Hepatocyte (in vitro differentiated cells): Measurements from ENCODE around the gene RPL7L1. TPM values are rescaled to one million over a fixed set of nuclear protein-coding genes. Genes with fewer than 3 reads are reported as not detected.
A peak's percentile ranks its signal among the peaks of the same experiment; 100 is the strongest.

ENCODE experiments used
- DNase-seq: peaks from one replicate; pipeline ENCODE4 v3.0.0-alpha.2; 2016; ENCODE audit warnings: low spot score
- H2AFZ ChIP-seq: fragments of 200-600 bp; sonication (generic); 2 replicates; pipeline ENCODE4 v1.6.0; 2016; ENCODE audit warnings: antibody characterized with exemption, mild to moderate bottlenecking
- H3K27ac ChIP-seq: fragments of 200-600 bp; sonication (generic); 2 replicates; pipeline ENCODE4 v1.5.1; 2016; ENCODE audit warnings: mild to moderate bottlenecking
- H3K27me3 ChIP-seq: fragments of 200-600 bp; sonication (generic); 2 replicates; pipeline ENCODE4 v1.6.1; 2016
- H3K36me3 ChIP-seq: fragments of 200-600 bp; sonication (generic); replicated peaks from 2 replicates; pipeline ENCODE4 v1.5.1; 2016; ENCODE audit warnings: low read depth; ENCODE audit not compliant: insufficient read depth
- H3K4me1 ChIP-seq: fragments of 200-600 bp; sonication (generic); 2 replicates; pipeline ENCODE4 v1.5.1; 2016; ENCODE audit warnings: mild to moderate bottlenecking, moderate library complexity; ENCODE audit not compliant: insufficient read depth
- H3K4me2 ChIP-seq: fragments of 200-600 bp; sonication (generic); 2 replicates; pipeline ENCODE4 v1.6.0; 2016
- H3K4me3 ChIP-seq: fragments of 200-600 bp; sonication (generic); 2 replicates; pipeline ENCODE4 v1.5.1; 2016; ENCODE audit warnings: mild to moderate bottlenecking
- H3K79me2 ChIP-seq: fragments of 200-600 bp; sonication (generic); 2 replicates; pipeline ENCODE4 v1.6.0; 2017; ENCODE audit warnings: mild to moderate bottlenecking
- H3K9me2 ChIP-seq: fragments of 200-600 bp; sonication (generic); replicated peaks from 2 replicates; pipeline ENCODE4 v1.6.0; 2017; ENCODE audit warnings: mild to moderate bottlenecking; ENCODE audit not compliant: insufficient read depth
- H3K9me3 ChIP-seq: fragments of 200-600 bp; sonication (generic); 2 replicates; pipeline ENCODE4 v1.5.1; 2016; ENCODE audit warnings: low read depth, mild to moderate bottlenecking
- H4K20me1 ChIP-seq: fragments of 200-600 bp; sonication (generic); 2 replicates; pipeline ENCODE4 v1.6.0; 2016; ENCODE audit warnings: mild to moderate bottlenecking; ENCODE audit not compliant: insufficient read depth, poor library complexity, severe bottlenecking
- CTCF ChIP-seq: fragments of 200-600 bp; sonication (generic); IDR thresholded peaks from 2 replicates; pipeline ENCODE4 v1.5.1; 2016; ENCODE audit warnings: antibody characterized with exemption, mild to moderate bottlenecking; ENCODE audit not compliant: poor library complexity
- EZH2 ChIP-seq: fragments of 200-600 bp; sonication (generic); IDR thresholded peaks from 2 replicates; pipeline ENCODE4 v1.6.1; 2016; ENCODE audit warnings: antibody characterized with exemption, mild to moderate bottlenecking, borderline replicate concordance
- EZH2phosphoT487 ChIP-seq: fragments of 200-600 bp; sonication (generic); IDR thresholded peaks from one replicate; pipeline ENCODE4 v1.6.1; 2018; ENCODE audit warnings: antibody characterized with exemption, mild to moderate bottlenecking, low read depth, moderate library complexity; ENCODE audit not compliant: unreplicated experiment, severe bottlenecking
- WGBS: methylation state at CpG from one replicate; pipeline ENCODE4 v1.1.6; 2016; ENCODE audit warnings: low lambda C conversion rate; ENCODE audit errors: missing lambda C conversion rate; 5-methylcytosine and 5-hydroxymethylcytosine counted together
- polyA plus RNA-seq: library from polyadenylated mRNA; unstranded; fragments of >200 nt; fragmentation: Nextera tagmentation; extraction: Ambion mirVana; gene quantifications from 2 replicates; pipeline ENCODE4 v1.2.1, GENCODE V29; 2016
- total RNA-seq: library from RNA; depleted of rRNA; stranded (reverse); fragments of >200 nt; gene quantifications from 2 replicates; pipeline ENCODE4 v1.2.3, GENCODE V29; 2014

RPL7L1 gene
- total and polyA plus RNA-seq, 2 experiments from 2014 or later: 63.0 to 111 TPM

DNA sequence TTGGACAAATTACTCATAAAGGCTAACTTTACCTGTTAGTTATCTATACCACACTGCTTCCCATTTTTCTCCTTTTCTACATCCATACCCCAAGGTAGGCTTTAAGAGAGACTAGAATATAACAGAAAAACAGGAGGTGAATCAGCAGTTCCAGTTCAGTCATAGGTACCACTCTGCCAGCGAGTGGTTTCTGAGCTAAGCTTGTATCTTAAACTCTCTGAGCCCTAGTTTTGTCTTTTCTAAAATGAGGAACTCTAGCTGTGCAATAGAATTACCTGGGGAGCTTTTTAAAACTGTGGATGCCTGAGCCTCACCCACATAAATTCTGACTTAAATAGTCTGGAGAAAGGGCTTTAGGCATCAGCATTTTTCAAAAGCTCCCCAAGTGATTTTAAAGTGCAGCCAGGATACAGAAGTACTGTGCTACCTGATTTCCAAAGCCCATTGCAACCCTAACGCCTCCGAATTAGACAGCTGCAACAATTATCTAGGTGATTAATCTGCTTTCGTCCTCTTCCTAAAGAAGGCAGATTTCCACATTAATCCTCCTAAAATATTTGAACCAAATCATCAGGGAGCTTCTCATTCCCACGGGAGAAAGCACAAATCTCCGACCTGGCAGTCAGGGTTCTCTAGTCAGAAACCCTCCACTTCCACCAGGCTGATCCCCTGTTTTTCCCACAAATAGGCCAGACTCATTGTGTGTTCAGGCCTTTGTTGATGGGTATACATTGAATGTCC lies 37.4 kb upstream of the RPL7L1 start:
- Histone ChIP-seq H3K4me3 (no peak overlapping the region), H3K4me1 (no peaks in the 10 kb centered on the region), H4K20me1 (no peaks in the 10 kb centered on the region), H3K9me2 (no peaks in the 10 kb centered on the region), H3K27me3 (no peaks in the 10 kb centered on the region), H3K4me2 (no peak overlapping the region), H3K9me3 (no peaks in the 10 kb centered on the region), H3K79me2 (no peaks in the 10 kb centered on the region), H3K27ac (no peak overlapping the region), H2AFZ (no peak overlapping the region), H3K36me3 (no peaks in the 10 kb centered on the region)
- no peak for DNase-seq
- TF ChIP-seq CTCF (no peak), EZH2phosphoT487 (no peak), EZH2 (no peak)
- 78% methylated on average over 6 of the region's 6 CpGs for WGBS

GRCh38 chr6:42845327-42845694 lies 34.1 kb upstream of the RPL7L1 start:
- Histone ChIP-seq H3K9me3 (no peaks in the 10 kb centered on the region), H3K9me2 (no peaks in the 10 kb centered on the region), H4K20me1 (no peaks in the 10 kb centered on the region), H3K4me2 (no peak overlapping the region), H2AFZ (no peak overlapping the region), H3K4me1 (no peaks in the 10 kb centered on the region), H3K27ac (peak overlapping the region; percentile 83), H3K27me3 (no peaks in the 10 kb centered on the region), H3K79me2 (no peaks in the 10 kb centered on the region), H3K4me3 (no peak overlapping the region), H3K36me3 (no peaks in the 10 kb centered on the region)
- TF ChIP-seq EZH2phosphoT487 (no peak), EZH2 (no peak), CTCF (no peak)
- WGBS: 66% methylated on average over 6 of the region's 6 CpGs
- DNase-seq: peak; percentile 67

GRCh38 chr6:42846505-42846904 lies 32.9 kb upstream of the RPL7L1 start:
- H3K27ac ChIP-seq: no peak overlapping the region
- no peak for DNase-seq
- H3K4me1 ChIP-seq: no peaks in the 10 kb centered on the region
- no peak overlapping the region for H2AFZ ChIP-seq
- no peaks in the 10 kb centered on the region for H3K9me2 ChIP-seq
- no peak overlapping the region for H3K4me2 ChIP-seq
- no peaks in the 10 kb centered on the region for H3K79me2 ChIP-seq
- H3K36me3 ChIP-seq: no peaks in the 10 kb centered on the region
- H3K27me3 ChIP-seq: no peaks in the 10 kb centered on the region
- no peaks in the 10 kb centered on the region for H3K9me3 ChIP-seq
- no peak for TF ChIP-seq EZH2phosphoT487
- TF ChIP-seq CTCF: no peak
- TF ChIP-seq EZH2: no peak
- no peak overlapping the region for H3K4me3 ChIP-seq
- WGBS: 98% methylated on average over 2 of the region's 2 CpGs
- no peaks in the 10 kb centered on the region for H4K20me1 ChIP-seq

- H3K36me3 ChIP-seq: no peaks in the 10 kb centered on the region
- no peaks in the 10 kb centered on the region for H3K4me1 ChIP-seq
- H3K27me3 ChIP-seq: no peaks in the 10 kb centered on the region
- no peak overlapping the region for H3K27ac ChIP-seq
- WGBS: 87% methylated on average over 4 of the region's 4 CpGs
- no peaks in the 10 kb centered on the region for H3K9me3 ChIP-seq
- H3K4me3 ChIP-seq: no peak overlapping the region
- H3K79me2 ChIP-seq: no peaks in the 10 kb centered on the region
- H4K20me1 ChIP-seq: no peaks in the 10 kb centered on the region
- H3K9me2 ChIP-seq: no peaks in the 10 kb centered on the region
- DNase-seq: no peak
- H2AFZ ChIP-seq: no peak overlapping the region
- no peak overlapping the region for H3K4me2 ChIP-seq
- TF ChIP-seq CTCF: no peak
- no peak for TF ChIP-seq EZH2phosphoT487
- TF ChIP-seq EZH2: no peak
Measured at GRCh38 chr6:42848700-42849099, 30.7 kb upstream of the RPL7L1 start.
